HepG2 (cell line): ENCODE measurements around the gene HOXC11. TPM values are rescaled to one million over a fixed set of nuclear protein-coding genes. Genes with fewer than 3 reads are reported as not detected.

Source experiments
- ATAC-seq: fragments of 200-7000 bp; cut with Tn5 transposase; 3 replicates; pipeline ENCODE4 v1.9.1; 2020; ENCODE audit warnings: mild to moderate bottlenecking, moderate library complexity
- BruUV-seq: library from RNA; stranded (reverse); fragments of 400-500 nt; replicated peaks from 2 replicates; lab custom pipeline; 2021; lab: Mats Ljungman, UMichigan
- CTCF ChIA-PET: fragments of 300-600 bp; formaldehyde crosslinking; extraction: SDS; loops from one replicate; lab custom pipeline; 2021; ENCODE audit warnings: low total read pairs, inconsistent platforms, low intra/inter-chr PET ratio; lab: Yijun Ruan, JAX
- POLR2A ChIA-PET: fragments of 350-600 bp; sonication (Branson Sonifier 250); formaldehyde crosslinking; loops from one replicate; lab custom pipeline; 2020; ENCODE audit warnings: antibody characterized with exemption, inconsistent platforms; lab: Yijun Ruan, JAX
- DNase-seq: peaks from one replicate; pipeline ENCODE4 v3.0.0-alpha.2; 2015; ENCODE audit warnings: low spot score
- FAIRE-seq: peaks from 3 replicates; lab custom pipeline; 2011; peaks lifted over from hg19 to GRCh38; lab: Jason Lieb, UNC
- H2AFZ ChIP-seq: one replicate; pipeline ENCODE4 v1.6.1; 2011; ENCODE audit warnings: low read length, inconsistent platforms
- H3K27ac ChIP-seq: fragments of 300-600 bp; 3 replicates; pipeline ENCODE4 v1.8.0; 2011; ENCODE audit warnings: mixed run types, mild to moderate bottlenecking, mixed read lengths, low read length, inconsistent platforms; ENCODE audit not compliant: insufficient read depth; ENCODE audit errors: extremely low read length
- H3K27me3 ChIP-seq, 2 experiments: fragments of 200-600 bp in 1 of 2; 2 replicates in 1 of 2; 3 replicates in 1 of 2; pipeline versions ENCODE4 v1.6.0 to v1.8.0; 2011; ENCODE audit warnings: low read length in 2 of 2, mild to moderate bottlenecking in 2 of 2, moderate library complexity in 2 of 2, inconsistent platforms in 1 of 2; ENCODE audit not compliant: insufficient read depth in 2 of 2, control insufficient read depth in 1 of 2
- H3K36me3 ChIP-seq, 2 experiments: fragments of 200-600 bp in 1 of 2; replicated peaks in 1 of 2; 2 replicates in 1 of 2; 3 replicates in 1 of 2; pipeline versions ENCODE4 v1.5.1 to v1.8.0; 2011; ENCODE audit warnings: low read length in 2 of 2, inconsistent platforms in 1 of 2; ENCODE audit not compliant: insufficient read depth in 2 of 2, control insufficient read depth in 1 of 2
- H3K4me1 ChIP-seq: 2 replicates; pipeline ENCODE4 v1.5.1; 2012; ENCODE audit warnings: low read length, inconsistent platforms; ENCODE audit not compliant: insufficient read depth
- H3K4me2 ChIP-seq: 2 replicates; pipeline ENCODE4 v1.6.0; 2011; ENCODE audit warnings: low read depth, low read length, inconsistent platforms
- H3K4me3 ChIP-seq, 3 experiments: fragments of 200-600 bp in 1 of 3; sonication (generic), shearing (Covaris generic) in 1 of 3; replicated peaks in 1 of 3; 2 replicates each; pipeline ENCODE4 v1.5.1; 2011 to 2016; ENCODE audit warnings: low read length in 3 of 3, inconsistent platforms in 2 of 3, low read depth in 2 of 3, mild to moderate bottlenecking in 2 of 3, control low read depth in 1 of 3, mixed read lengths in 1 of 3; ENCODE audit not compliant: insufficient read depth in 1 of 3
- H3K79me2 ChIP-seq: one replicate; pipeline ENCODE4 v1.6.1; 2011; ENCODE audit warnings: low read length, inconsistent platforms; ENCODE audit not compliant: insufficient read depth
- H3K9ac ChIP-seq: 2 replicates; pipeline ENCODE4 v1.6.0; 2011; ENCODE audit warnings: mild to moderate bottlenecking, low read depth, low read length, inconsistent platforms; ENCODE audit not compliant: insufficient read depth
- H3K9me3 ChIP-seq: 2 replicates; pipeline ENCODE4 v1.5.1; 2012; ENCODE audit warnings: mild to moderate bottlenecking, low read length
- H4K20me1 ChIP-seq: 2 replicates; pipeline ENCODE4 v1.6.0; 2011; ENCODE audit warnings: inconsistent platforms, mild to moderate bottlenecking, low read length, moderate library complexity; ENCODE audit not compliant: insufficient read depth
- PAXIP1 ChIP-seq: sonication (generic); formaldehyde crosslinking; conservative IDR thresholded peaks from 2 replicates; pipeline ENCODE4 v1.4.0; 2020; ENCODE audit warnings: mild to moderate bottlenecking, missing genetic modification reagents, moderate library complexity
- STAG1 ChIP-seq: sonication (generic); formaldehyde crosslinking; IDR thresholded peaks from 2 replicates; pipeline ENCODE4 v1.4.0; 2020; ENCODE audit warnings: missing genetic modification reagents
- WGBS: methylation state at CpG from one replicate; pipeline ENCODE4 v1.1.6; 2017; ENCODE audit warnings: low lambda C conversion rate; 5-methylcytosine and 5-hydroxymethylcytosine counted together
- in situ Hi-C: cut with HindIII; loops from 2 replicates; pipeline ENCODE4 v1.10.0; 2017; ENCODE audit warnings: low pct_unique_long_range_greater_than_20kb; ENCODE audit not compliant: extremely low pct_ligation_motif_present
- intact Hi-C: fragments of 100-400 bp; cut with micrococcal nuclease; formaldehyde crosslinking; loops from one replicate; pipeline ENCODE4 v1.10.0; 2022; ENCODE audit not compliant: unreplicated experiment
- polyA plus RNA-seq, 8 experiments: library from polyadenylated mRNA; depleted of rRNA in 3 of 8; stranded (reverse) in 7 of 8; unstranded in 1 of 8; fragments of >200 nt; fragmentation: Illumina TruSeq in 4 of 8; extraction: Trizol in 4 of 8; gene quantifications; 2 replicates each; pipeline versions ENCODE4 v1.2.1 to v1.2.3, GENCODE V29; 2011 to 2016; ENCODE audit warnings: low read depth in 4 of 8, missing spikeins in 1 of 8, mixed read lengths in 1 of 8; ENCODE audit not compliant: insufficient read depth in 1 of 8
- total RNA-seq, 5 experiments: library from RNA; depleted of rRNA; stranded (reverse); fragments of >200 nt; fragmentation: Illumina TruSeq; extraction: Trizol; gene quantifications; 2 replicates each; pipeline ENCODE4 v1.2.3, GENCODE V29; 2016; ENCODE audit warnings: low read depth in 1 of 5
- TF ChIP-seq, protein P1 (sequence below): sonication (generic); formaldehyde crosslinking; IDR thresholded peaks from 2 replicates; pipeline ENCODE4 v1.5.0; 2020; ENCODE audit warnings: mild to moderate bottlenecking, missing genetic modification reagents, moderate library complexity

The HOXC11 gene
- total and polyA plus RNA-seq, 2 of the 13 experiments (the other 11 are each of a cell fraction or from before 2014, with no cell fraction given): not detected

DNA sequence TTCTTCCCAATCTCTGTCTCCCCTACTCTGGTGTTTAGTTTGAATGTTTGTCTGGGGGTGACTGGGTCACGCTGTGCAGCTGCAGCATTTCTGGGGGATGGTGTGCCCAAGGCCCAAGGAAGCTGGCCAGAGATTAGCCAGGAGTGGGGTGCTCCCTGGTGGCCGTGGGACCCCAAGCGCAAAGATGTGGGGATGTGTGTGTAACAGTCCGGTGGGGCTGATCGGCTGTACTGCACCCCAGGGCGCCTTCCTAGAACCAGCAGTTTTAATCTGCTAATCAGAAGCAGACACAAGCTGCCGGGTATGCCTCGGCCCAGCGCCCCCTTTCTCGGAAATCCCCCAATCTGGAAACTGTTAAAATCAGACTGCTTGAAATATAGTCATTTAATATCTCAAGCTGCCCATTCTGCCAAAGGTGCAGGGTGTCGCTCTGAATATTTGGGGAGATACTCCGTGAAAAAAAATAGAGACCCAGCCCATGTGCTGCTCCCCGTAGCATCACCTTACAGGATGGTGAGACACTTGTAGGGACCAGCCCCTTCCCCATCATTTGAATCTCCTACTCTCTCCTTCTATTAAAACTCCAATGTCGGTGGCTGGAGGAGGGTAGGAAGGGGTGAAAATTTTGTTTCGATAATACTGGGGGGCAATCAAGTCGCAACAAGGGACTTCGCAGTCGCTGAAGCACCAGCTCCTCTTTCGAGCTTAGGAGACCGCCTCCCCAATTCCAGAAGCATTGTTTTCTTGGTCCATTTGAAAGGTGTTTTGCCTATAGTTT is 31.3 kb downstream of the HOXC11 start:
- no peak overlapping the region for H3K4me2 ChIP-seq
- in situ Hi-C loops: no loop called here
- H3K36me3 ChIP-seq: no peaks in the 10 kb centered on the region

More for the DNA sequence above, 31.3 kb downstream of the HOXC11 start:
- no peaks in the 10 kb centered on the region for H3K9me3 ChIP-seq
- H2AFZ ChIP-seq: no peak overlapping the region
- POLR2A ChIA-PET: no interaction called here
- no peaks in the 10 kb centered on the region for H4K20me1 ChIP-seq
- no peak overlapping the region for H3K9ac ChIP-seq
- H3K27me3 ChIP-seq: peaks cover 25 to 89% of the 10 kb centered on the region in 2 experiments
- intact Hi-C loops: loop anchor here (10.0 kb wide), 1 partner anchor 361 kb away; the partner anchor contains the start of gene GPR84
- TF ChIP-seq PAXIP1 (CRISPR knock-in tag): no peak
- peak; percentile 32 for TF ChIP-seq STAG1 (CRISPR knock-in tag)
- TF ChIP-seq, protein P1, sequence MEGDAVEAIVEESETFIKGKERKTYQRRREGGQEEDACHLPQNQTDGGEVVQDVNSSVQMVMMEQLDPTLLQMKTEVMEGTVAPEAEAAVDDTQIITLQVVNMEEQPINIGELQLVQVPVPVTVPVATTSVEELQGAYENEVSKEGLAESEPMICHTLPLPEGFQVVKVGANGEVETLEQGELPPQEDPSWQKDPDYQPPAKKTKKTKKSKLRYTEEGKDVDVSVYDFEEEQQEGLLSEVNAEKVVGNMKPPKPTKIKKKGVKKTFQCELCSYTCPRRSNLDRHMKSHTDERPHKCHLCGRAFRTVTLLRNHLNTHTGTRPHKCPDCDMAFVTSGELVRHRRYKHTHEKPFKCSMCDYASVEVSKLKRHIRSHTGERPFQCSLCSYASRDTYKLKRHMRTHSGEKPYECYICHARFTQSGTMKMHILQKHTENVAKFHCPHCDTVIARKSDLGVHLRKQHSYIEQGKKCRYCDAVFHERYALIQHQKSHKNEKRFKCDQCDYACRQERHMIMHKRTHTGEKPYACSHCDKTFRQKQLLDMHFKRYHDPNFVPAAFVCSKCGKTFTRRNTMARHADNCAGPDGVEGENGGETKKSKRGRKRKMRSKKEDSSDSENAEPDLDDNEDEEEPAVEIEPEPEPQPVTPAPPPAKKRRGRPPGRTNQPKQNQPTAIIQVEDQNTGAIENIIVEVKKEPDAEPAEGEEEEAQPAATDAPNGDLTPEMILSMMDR: peak; percentile 45
- 31% methylated on average over 11 of the region's 20 CpGs for WGBS
- DNase-seq (no peak), FAIRE-seq (no peak), ATAC-seq (no peak)
- BruUV-seq: no TSS peak
- H3K4me3 ChIP-seq: peak overlapping the region in 1 of 3 experiments; percentile 42; a peak in 1 of 6 replicates
- CTCF ChIA-PET: interaction anchor here (3.3 kb wide), 1 partner anchor 203 kb away, joined by 26 read pairs; no protein-coding TSS in a partner anchor
- peaks cover 33% of the 10 kb centered on the region for H3K4me1 ChIP-seq
- H3K27ac ChIP-seq: no peak overlapping the region
- no peaks in the 10 kb centered on the region for H3K79me2 ChIP-seq
